ENCODE results near the gene SPOCK2. TPM values are rescaled to one million over a fixed set of nuclear protein-coding genes. Genes with fewer than 3 reads are reported as not detected.

Gene SPOCK2
- total RNA-seq, 2 experiments from 2014 or later: 0.76 to 7.5 TPM

DNA sequence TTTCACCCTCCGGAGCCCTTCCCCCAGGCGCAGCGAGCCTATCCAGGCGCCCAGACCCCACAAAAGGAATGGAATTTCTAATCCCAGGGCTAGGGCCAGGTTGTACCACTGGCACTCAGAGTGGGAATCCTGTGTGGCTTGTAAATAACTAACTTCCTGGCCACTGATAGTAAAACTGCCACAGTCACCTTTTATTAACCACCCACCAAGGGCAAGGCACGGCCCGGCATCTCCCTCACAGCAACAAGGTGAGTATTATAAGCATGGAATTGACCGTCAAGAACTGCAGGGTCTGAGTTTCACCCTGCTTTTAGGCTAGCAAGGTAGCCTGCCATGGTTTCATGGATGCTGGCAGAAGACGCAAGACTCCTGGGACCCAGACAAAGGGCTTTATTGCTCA, 51.1 kb downstream of the SPOCK2 start:
- no peaks in the 10 kb centered on the region for H3K79me2 ChIP-seq (ENCODE audit: insufficient read depth, low read depth, low read length)
- no peak for TF ChIP-seq EZH2phosphoT487 (IDR thresholded peaks at IDR 0.05; ENCODE audit: borderline replicate concordance, low read depth, low read length)
- TF ChIP-seq, protein P1, sequence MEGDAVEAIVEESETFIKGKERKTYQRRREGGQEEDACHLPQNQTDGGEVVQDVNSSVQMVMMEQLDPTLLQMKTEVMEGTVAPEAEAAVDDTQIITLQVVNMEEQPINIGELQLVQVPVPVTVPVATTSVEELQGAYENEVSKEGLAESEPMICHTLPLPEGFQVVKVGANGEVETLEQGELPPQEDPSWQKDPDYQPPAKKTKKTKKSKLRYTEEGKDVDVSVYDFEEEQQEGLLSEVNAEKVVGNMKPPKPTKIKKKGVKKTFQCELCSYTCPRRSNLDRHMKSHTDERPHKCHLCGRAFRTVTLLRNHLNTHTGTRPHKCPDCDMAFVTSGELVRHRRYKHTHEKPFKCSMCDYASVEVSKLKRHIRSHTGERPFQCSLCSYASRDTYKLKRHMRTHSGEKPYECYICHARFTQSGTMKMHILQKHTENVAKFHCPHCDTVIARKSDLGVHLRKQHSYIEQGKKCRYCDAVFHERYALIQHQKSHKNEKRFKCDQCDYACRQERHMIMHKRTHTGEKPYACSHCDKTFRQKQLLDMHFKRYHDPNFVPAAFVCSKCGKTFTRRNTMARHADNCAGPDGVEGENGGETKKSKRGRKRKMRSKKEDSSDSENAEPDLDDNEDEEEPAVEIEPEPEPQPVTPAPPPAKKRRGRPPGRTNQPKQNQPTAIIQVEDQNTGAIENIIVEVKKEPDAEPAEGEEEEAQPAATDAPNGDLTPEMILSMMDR (conservative IDR thresholded peaks at IDR 0.05; ENCODE audit: low read length): no peak
- H3K9me3 ChIP-seq (ENCODE audit: low read length): no peaks in the 10 kb centered on the region
- no peak overlapping the region for H3K4me2 ChIP-seq (ENCODE audit: low read length)
- H3K36me3 ChIP-seq (ENCODE audit: insufficient read depth, low read length): no peaks in the 10 kb centered on the region
- no peaks in the 10 kb centered on the region for H3K4me1 ChIP-seq (ENCODE audit: insufficient read depth, low read length, poor library complexity, severe bottlenecking)
- no peak for DNase-seq (ENCODE audit: low spot score)
- H3K4me3 ChIP-seq (ENCODE audit: low read depth, low read length, poor library complexity, severe bottlenecking): no peak overlapping the region
- POLR2A ChIA-PET: no interaction called here
- H2AFZ ChIP-seq (ENCODE audit: low read length): no peak overlapping the region
- no peak overlapping the region for H3K27ac ChIP-seq (ENCODE audit: low read depth, low read length, poor library complexity, severe bottlenecking)
- H3K9me2 ChIP-seq (ENCODE audit: insufficient read depth, low read length): no peaks in the 10 kb centered on the region
- no TSS peak for BruUV-seq (replicated peaks)
- H4K20me1 ChIP-seq (ENCODE audit: insufficient read depth, low read length): no peaks in the 10 kb centered on the region
- CTCF ChIA-PET (ENCODE audit: unreplicated experiment): no interaction called here
- intact Hi-C loops (cut with micrococcal nuclease; ENCODE audit: unreplicated experiment): no loop called here

DNA sequence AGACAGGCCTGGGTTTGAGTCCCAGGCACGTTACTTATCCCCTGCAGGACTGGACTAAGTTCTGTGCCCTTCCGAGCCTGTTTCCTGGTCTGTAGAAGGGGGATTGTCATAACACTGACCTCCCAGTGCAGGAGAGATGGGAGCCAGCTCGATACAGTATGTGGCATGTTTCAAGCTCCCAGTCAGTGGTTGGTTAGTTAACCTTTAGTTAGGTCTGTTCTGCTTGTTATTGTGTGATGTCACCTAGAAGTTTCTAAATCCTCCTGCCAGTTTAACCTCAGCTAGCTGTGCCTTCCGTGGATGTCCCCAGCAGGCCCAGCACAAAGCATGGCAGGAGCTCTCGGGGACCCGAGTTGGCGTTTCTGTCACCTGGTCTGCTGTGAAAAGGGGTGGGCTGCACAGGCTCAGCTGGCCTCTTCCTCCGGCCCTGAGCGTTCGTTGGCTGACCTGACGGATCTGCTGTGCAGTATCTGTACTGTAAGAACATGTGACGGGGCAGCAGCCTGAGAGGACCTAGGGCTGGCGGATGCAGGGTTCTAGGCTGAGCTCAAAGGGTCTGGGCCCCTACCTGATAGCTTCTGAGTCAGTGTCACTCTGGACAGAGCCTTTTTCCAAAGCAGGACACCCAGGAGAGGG, 53.0 kb downstream of the SPOCK2 start:
- BruUV-seq (replicated peaks): no TSS peak
- CTCF ChIA-PET (ENCODE audit: unreplicated experiment): no interaction called here
- POLR2A ChIA-PET: no interaction called here
- Histone ChIP-seq H2AFZ (ENCODE audit: low read length) (no peak overlapping the region), H3K27ac (ENCODE audit: low read depth, low read length, poor library complexity, severe bottlenecking) (no peak overlapping the region), H3K4me2 (ENCODE audit: low read length) (no peak overlapping the region), H3K4me3 (ENCODE audit: low read depth, low read length, poor library complexity, severe bottlenecking) (no peak overlapping the region), H3K36me3 (ENCODE audit: insufficient read depth, low read length) (no peaks in the 10 kb centered on the region), H3K9me3 (ENCODE audit: low read length) (no peaks in the 10 kb centered on the region), H3K79me2 (ENCODE audit: insufficient read depth, low read depth, low read length) (no peaks in the 10 kb centered on the region), H3K4me1 (ENCODE audit: insufficient read depth, low read length, poor library complexity, severe bottlenecking) (no peaks in the 10 kb centered on the region), H4K20me1 (ENCODE audit: insufficient read depth, low read length) (no peaks in the 10 kb centered on the region), H3K9me2 (ENCODE audit: insufficient read depth, low read length) (no peaks in the 10 kb centered on the region)
- DNase-seq (ENCODE audit: low spot score): no peak
- TF ChIP-seq, protein P1 (conservative IDR thresholded peaks at IDR 0.05; ENCODE audit: low read length): no peak
- no peak for TF ChIP-seq EZH2phosphoT487 (IDR thresholded peaks at IDR 0.05; ENCODE audit: borderline replicate concordance, low read depth, low read length)
- intact Hi-C loops (cut with micrococcal nuclease; ENCODE audit: unreplicated experiment): no loop called here

DNA sequence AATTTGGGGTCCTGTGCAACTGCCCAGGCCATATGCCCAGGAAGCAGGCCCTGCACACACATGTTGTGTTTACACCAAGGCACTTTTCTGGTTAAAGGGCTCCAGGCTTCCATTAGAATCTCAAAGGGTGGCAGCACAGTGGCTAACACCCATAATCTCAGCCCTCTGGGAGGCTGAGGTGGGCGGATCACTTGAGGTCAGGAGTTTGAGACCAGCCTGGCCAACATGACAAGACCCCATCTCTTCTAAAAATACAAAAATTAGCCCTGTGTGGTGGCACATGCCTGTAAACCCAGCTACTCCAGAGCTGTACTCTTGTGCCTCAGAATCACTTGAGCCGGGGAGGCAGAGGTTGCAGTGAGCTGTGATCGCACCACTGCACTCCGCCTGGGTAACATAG, 53.6 kb downstream of the SPOCK2 start:
- no peaks in the 10 kb centered on the region for H3K36me3 ChIP-seq (ENCODE audit: insufficient read depth, low read length)
- BruUV-seq (replicated peaks): no TSS peak
- CTCF ChIA-PET (ENCODE audit: unreplicated experiment): no interaction called here
- no peaks in the 10 kb centered on the region for H4K20me1 ChIP-seq (ENCODE audit: insufficient read depth, low read length)
- H2AFZ ChIP-seq (ENCODE audit: low read length): no peak overlapping the region
- no peak overlapping the region for H3K4me3 ChIP-seq (ENCODE audit: low read depth, low read length, poor library complexity, severe bottlenecking)
- H3K79me2 ChIP-seq (ENCODE audit: insufficient read depth, low read depth, low read length): no peaks in the 10 kb centered on the region
- H3K27ac ChIP-seq (ENCODE audit: low read depth, low read length, poor library complexity, severe bottlenecking): no peak overlapping the region
- DNase-seq (ENCODE audit: low spot score): no peak
- no peaks in the 10 kb centered on the region for H3K9me3 ChIP-seq (ENCODE audit: low read length)
- POLR2A ChIA-PET: no interaction called here
- TF ChIP-seq, protein P1 (conservative IDR thresholded peaks at IDR 0.05; ENCODE audit: low read length): no peak
- TF ChIP-seq EZH2phosphoT487 (IDR thresholded peaks at IDR 0.05; ENCODE audit: borderline replicate concordance, low read depth, low read length): no peak
- H3K4me1 ChIP-seq (ENCODE audit: insufficient read depth, low read length, poor library complexity, severe bottlenecking): no peaks in the 10 kb centered on the region
- intact Hi-C loops (cut with micrococcal nuclease; ENCODE audit: unreplicated experiment): no loop called here
- H3K9me2 ChIP-seq (ENCODE audit: insufficient read depth, low read length): no peaks in the 10 kb centered on the region
- no peak overlapping the region for H3K4me2 ChIP-seq (ENCODE audit: low read length)

Measured in OCI-LY7 (cell line).